Neural cell (in vitro differentiated cells): ENCODE measurements around the gene BHMT. TPM values are rescaled to one million over a fixed set of nuclear protein-coding genes. Genes with fewer than 3 reads are reported as not detected.

Experiments used
- H2AFZ ChIP-seq: fragments of 200-600, 300-800 bp; sonication (generic), shearing (Covaris generic); 2 replicates; pipeline ENCODE4 v1.6.0; 2014; ENCODE audit warnings: low read depth, mild to moderate bottlenecking, antibody characterized with exemption, low read length, moderate library complexity
- H3F3A ChIP-seq: fragments of 200-600 bp; shearing (Covaris generic); 2 replicates; pipeline ENCODE4 v1.6.1; 2016; ENCODE audit warnings: mild to moderate bottlenecking, moderate library complexity, mixed read lengths, antibody characterized with exemption, low read length; ENCODE audit not compliant: insufficient read depth, poor library complexity, severe bottlenecking
- H3K27ac ChIP-seq: fragments of 200-600, 300-800 bp; sonication (generic), shearing (Covaris generic); 2 replicates; pipeline ENCODE4 v1.5.1; 2014; ENCODE audit warnings: mild to moderate bottlenecking, low read length, moderate library complexity
- H3K27me3 ChIP-seq: fragments of 300-800, 200-600 bp; sonication (generic), shearing (Covaris generic); 2 replicates; pipeline ENCODE4 v1.6.0; 2014; ENCODE audit warnings: mild to moderate bottlenecking, low read depth, low read length, moderate library complexity; ENCODE audit not compliant: insufficient read depth
- H3K36me3 ChIP-seq: fragments of 300-800, 200-600 bp; sonication (generic), shearing (Covaris generic); 2 replicates; pipeline ENCODE4 v1.5.1; 2014; ENCODE audit warnings: mild to moderate bottlenecking, antibody characterized with exemption, low read length, moderate library complexity; ENCODE audit not compliant: insufficient read depth
- H3K4me2 ChIP-seq: fragments of 300-800, 200-600 bp; sonication (generic), shearing (Covaris generic); 2 replicates; pipeline ENCODE4 v1.6.0; 2014; ENCODE audit warnings: mild to moderate bottlenecking, low read length
- H3K4me3 ChIP-seq: fragments of 300-800, 200-600 bp; sonication (generic), shearing (Covaris generic); 2 replicates; pipeline ENCODE4 v1.5.1; 2014; ENCODE audit warnings: mild to moderate bottlenecking, low read length, moderate library complexity
- H3K79me2 ChIP-seq: fragments of 200-600 bp; shearing (Covaris generic); replicated peaks from 2 replicates; pipeline ENCODE4 v1.6.0; 2014; ENCODE audit warnings: mild to moderate bottlenecking, low read length, moderate library complexity; ENCODE audit not compliant: insufficient read depth
- H3K9ac ChIP-seq: fragments of 300-800, 200-600 bp; sonication (generic), shearing (Covaris generic); 2 replicates; pipeline ENCODE4 v1.6.1; 2016; ENCODE audit warnings: mild to moderate bottlenecking, low read length, mixed read lengths
- H3K9me2 ChIP-seq: fragments of 200-600 bp; shearing (Covaris generic); 2 replicates; pipeline ENCODE4 v1.6.1; 2016; ENCODE audit warnings: mild to moderate bottlenecking, low read length, mixed read lengths; ENCODE audit not compliant: insufficient read depth
- H3K9me3 ChIP-seq: fragments of 200-600, 300-800 bp; sonication (generic), shearing (Covaris generic); 2 replicates; pipeline ENCODE4 v1.6.1; 2016; ENCODE audit warnings: mild to moderate bottlenecking, mixed run types, low read length, moderate library complexity, mixed read lengths
- H4K20me1 ChIP-seq: fragments of 200-600 bp; shearing (Covaris generic); 2 replicates; pipeline ENCODE4 v1.6.1; 2016; ENCODE audit warnings: mild to moderate bottlenecking, mixed run types; ENCODE audit not compliant: insufficient read depth
- CTCF ChIP-seq: fragments of 450-650 bp; IDR thresholded peaks from 2 replicates; pipeline ENCODE4 v1.5.1; 2014; ENCODE audit warnings: antibody characterized with exemption, mild to moderate bottlenecking, moderate library complexity; ENCODE audit not compliant: poor library complexity, severe bottlenecking
- EZH2 ChIP-seq: fragments of 200-600, 300-800 bp; shearing (Covaris generic), sonication (generic); IDR thresholded peaks from 2 replicates; pipeline ENCODE4 v1.6.1; 2014; ENCODE audit warnings: antibody characterized with exemption, low read length, borderline replicate concordance, mild to moderate bottlenecking; ENCODE audit not compliant: insufficient read depth, poor library complexity, severe bottlenecking
- MXI1 ChIP-seq: fragments of 450-650 bp; conservative IDR thresholded peaks from 2 replicates; pipeline ENCODE4 v1.6.1; 2014; ENCODE audit warnings: antibody characterized with exemption, mild to moderate bottlenecking; ENCODE audit not compliant: poor library complexity, severe bottlenecking
- POLR2AphosphoS5 ChIP-seq: IDR thresholded peaks from 2 replicates; pipeline ENCODE4 v1.6.1; 2012
- RAD21 ChIP-seq: fragments of 450-650 bp; conservative IDR thresholded peaks from 2 replicates; pipeline ENCODE4 v1.6.1; 2014; ENCODE audit warnings: antibody characterized with exemption, mild to moderate bottlenecking, moderate library complexity
- REST ChIP-seq: IDR thresholded peaks from 2 replicates; pipeline ENCODE4 v1.6.1; 2012; ENCODE audit warnings: borderline replicate concordance
- SMC3 ChIP-seq: fragments of 450-650 bp; conservative IDR thresholded peaks from 2 replicates; pipeline ENCODE4 v1.6.1; 2014; ENCODE audit warnings: antibody characterized with exemption, mild to moderate bottlenecking, moderate library complexity; ENCODE audit not compliant: poor library complexity
- TAF1 ChIP-seq: IDR thresholded peaks from 2 replicates; pipeline ENCODE4 v1.6.1; 2012; ENCODE audit warnings: low read depth
- polyA plus RNA-seq: library from polyadenylated mRNA; depleted of rRNA; stranded (reverse); fragments of >200 nt; gene quantifications from 2 replicates; pipeline ENCODE4 v1.2.3, GENCODE V29; 2014

The BHMT gene
- polyA plus RNA-seq, 1 donor from 2014 or later: not detected

GRCh38 chr5:79133121-79133656, 21.6 kb downstream of the BHMT start:
- no peak overlapping the region for H3K4me2 ChIP-seq
- peak; percentile 29 for TF ChIP-seq CTCF
- peak; percentile 56 for TF ChIP-seq RAD21
- TF ChIP-seq MXI1: no peak
- H2AFZ ChIP-seq: no peak overlapping the region
- no peaks in the 10 kb centered on the region for H3K9me3 ChIP-seq
- H3K27me3 ChIP-seq: no peaks in the 10 kb centered on the region
- H3K4me3 ChIP-seq: no peak overlapping the region
- H3K27ac ChIP-seq: no peak overlapping the region
- no peaks in the 10 kb centered on the region for H3K79me2 ChIP-seq
- no peaks in the 10 kb centered on the region for H3F3A ChIP-seq
- no peaks in the 10 kb centered on the region for H3K36me3 ChIP-seq
- no peaks in the 10 kb centered on the region for H3K9me2 ChIP-seq
- no peaks in the 10 kb centered on the region for H4K20me1 ChIP-seq
- H3K9ac ChIP-seq: no peak overlapping the region

GRCh38 chr5:79133657-79134451, 22.2 kb downstream of the BHMT start:
- TF ChIP-seq EZH2 (no peak), POLR2AphosphoS5 (no peak), CTCF (peak; percentile 79), RAD21 (peak; percentile 75), SMC3 (peak; percentile 76)
- no peak overlapping the region for H3K9ac ChIP-seq

GRCh38 chr5:79135790-79136553, 24.4 kb downstream of the BHMT start:
- Histone ChIP-seq H3F3A (no peaks in the 10 kb centered on the region), H3K27ac (no peak overlapping the region), H4K20me1 (no peaks in the 10 kb centered on the region), H3K4me2 (no peak overlapping the region), H3K9ac (no peak overlapping the region), H3K9me3 (no peaks in the 10 kb centered on the region), H3K4me3 (no peak overlapping the region), H3K36me3 (no peaks in the 10 kb centered on the region), H3K27me3 (no peaks in the 10 kb centered on the region), H3K79me2 (no peaks in the 10 kb centered on the region), H2AFZ (no peak overlapping the region), H3K9me2 (no peaks in the 10 kb centered on the region)
- no peak for TF ChIP-seq CTCF
- no peak for TF ChIP-seq POLR2AphosphoS5
- no peak for TF ChIP-seq REST
- no peak for TF ChIP-seq RAD21
- TF ChIP-seq TAF1: no peak
- no peak for TF ChIP-seq MXI1
- no peak for TF ChIP-seq SMC3
- no peak for TF ChIP-seq EZH2

More at GRCh38 chr5:79133657-79134451, 22.2 kb downstream of the BHMT start:
- Histone ChIP-seq H3F3A (no peaks in the 10 kb centered on the region), H3K9me2 (no peaks in the 10 kb centered on the region), H2AFZ (no peak overlapping the region), H3K36me3 (no peaks in the 10 kb centered on the region), H3K9me3 (no peaks in the 10 kb centered on the region), H3K27ac (no peak overlapping the region), H3K79me2 (no peaks in the 10 kb centered on the region), H3K4me3 (peak overlapping the region; percentile 6), H4K20me1 (no peaks in the 10 kb centered on the region), H3K27me3 (no peaks in the 10 kb centered on the region), H3K4me2 (no peak overlapping the region)
